ENCODE data around the gene ZRANB1. TPM values are rescaled to one million over a fixed set of nuclear protein-coding genes. Genes with fewer than 3 reads are reported as not detected.
A peak's percentile ranks its signal among the peaks of the same experiment; 100 is the strongest.

ZRANB1 gene
- total and polyA plus RNA-seq, 3 donors from 2014 or later = 37.9 to 46.7 (median 38.7) TPM

GRCh38 chr10:124994573-124995473 lies 52.9 kb downstream of the ZRANB1 start:
- WGBS, 2 donors = 82 to 88% methylated on average over 20 to 31 of the region's 31 CpGs
- Histone ChIP-seq H3K9me3 (no peaks in the 10 kb centered on the region), H3K27ac (no peak overlapping the region), H3K4me1 (peaks cover 18% of the 10 kb centered on the region), H3K36me3 (ENCODE audit: low read depth, missing control alignments) (peaks cover 4% of the 10 kb centered on the region), H3K27me3 (no peaks in the 10 kb centered on the region), H3K4me3 (no peak overlapping the region)
- TF ChIP-seq POLR2A (IDR thresholded peaks at IDR 0.05) = no peak
- TF ChIP-seq, protein P1, sequence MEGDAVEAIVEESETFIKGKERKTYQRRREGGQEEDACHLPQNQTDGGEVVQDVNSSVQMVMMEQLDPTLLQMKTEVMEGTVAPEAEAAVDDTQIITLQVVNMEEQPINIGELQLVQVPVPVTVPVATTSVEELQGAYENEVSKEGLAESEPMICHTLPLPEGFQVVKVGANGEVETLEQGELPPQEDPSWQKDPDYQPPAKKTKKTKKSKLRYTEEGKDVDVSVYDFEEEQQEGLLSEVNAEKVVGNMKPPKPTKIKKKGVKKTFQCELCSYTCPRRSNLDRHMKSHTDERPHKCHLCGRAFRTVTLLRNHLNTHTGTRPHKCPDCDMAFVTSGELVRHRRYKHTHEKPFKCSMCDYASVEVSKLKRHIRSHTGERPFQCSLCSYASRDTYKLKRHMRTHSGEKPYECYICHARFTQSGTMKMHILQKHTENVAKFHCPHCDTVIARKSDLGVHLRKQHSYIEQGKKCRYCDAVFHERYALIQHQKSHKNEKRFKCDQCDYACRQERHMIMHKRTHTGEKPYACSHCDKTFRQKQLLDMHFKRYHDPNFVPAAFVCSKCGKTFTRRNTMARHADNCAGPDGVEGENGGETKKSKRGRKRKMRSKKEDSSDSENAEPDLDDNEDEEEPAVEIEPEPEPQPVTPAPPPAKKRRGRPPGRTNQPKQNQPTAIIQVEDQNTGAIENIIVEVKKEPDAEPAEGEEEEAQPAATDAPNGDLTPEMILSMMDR (IDR thresholded peaks at IDR 0.05) = no peak
- DNase-seq = peak; percentile 15
- intact Hi-C loops (cut with DNase I; ENCODE audit: low total_unique reads) = no loop called here

GRCh38 chr10:124995605-124996004 lies 53.7 kb downstream of the ZRANB1 start:
- no peaks in the 10 kb centered on the region for H3K9me3 ChIP-seq
- 87 to 93% methylated on average over 9 to 11 of the region's 11 CpGs for WGBS, 2 donors
- H3K4me3 ChIP-seq = no peak overlapping the region
- H3K27ac ChIP-seq = no peak overlapping the region
- TF ChIP-seq POLR2A (IDR thresholded peaks at IDR 0.05) = no peak
- TF ChIP-seq, protein P1 (IDR thresholded peaks at IDR 0.05) = no peak
- intact Hi-C loops (cut with DNase I; ENCODE audit: low total_unique reads) = no loop called here
- no peaks in the 10 kb centered on the region for H3K27me3 ChIP-seq
- DNase-seq = peak; percentile 14
- peaks cover 4% of the 10 kb centered on the region for H3K36me3 ChIP-seq (ENCODE audit: low read depth, missing control alignments)
- H3K4me1 ChIP-seq = peaks cover 26% of the 10 kb centered on the region

GRCh38 chr10:124996127-124996853 lies 54.4 kb downstream of the ZRANB1 start:
- intact Hi-C loops (cut with DNase I; ENCODE audit: low total_unique reads) = no loop called here
- 90 to 96% methylated on average over 13 to 23 of the region's 24 CpGs for WGBS, 2 donors

GRCh38 chr10:124996854-124997215 lies 54.9 kb downstream of the ZRANB1 start:
- TF ChIP-seq, protein P1 (IDR thresholded peaks at IDR 0.05) = no peak
- no peak for TF ChIP-seq POLR2A (IDR thresholded peaks at IDR 0.05)
- H3K4me1 ChIP-seq = peaks cover 38% of the 10 kb centered on the region
- H3K27ac ChIP-seq = no peak overlapping the region
- H3K27me3 ChIP-seq = no peaks in the 10 kb centered on the region
- no peaks in the 10 kb centered on the region for H3K9me3 ChIP-seq
- intact Hi-C loops (cut with DNase I; ENCODE audit: low total_unique reads) = no loop called here
- 89 to 94% methylated on average over 13 to 17 of the region's 17 CpGs for WGBS, 2 donors
- no peak for DNase-seq
- H3K36me3 ChIP-seq (ENCODE audit: low read depth, missing control alignments) = peaks cover 4% of the 10 kb centered on the region
- H3K4me3 ChIP-seq = no peak overlapping the region

More at GRCh38 chr10:124996127-124996853, 54.4 kb downstream of the ZRANB1 start:
- no peaks in the 10 kb centered on the region for H3K27me3 ChIP-seq
- peaks cover 4% of the 10 kb centered on the region for H3K36me3 ChIP-seq (ENCODE audit: low read depth, missing control alignments)
- TF ChIP-seq POLR2A (IDR thresholded peaks at IDR 0.05) = no peak
- TF ChIP-seq, protein P1 (IDR thresholded peaks at IDR 0.05) = no peak
- H3K9me3 ChIP-seq = no peaks in the 10 kb centered on the region
- H3K4me3 ChIP-seq = no peak overlapping the region
- peaks cover 32% of the 10 kb centered on the region for H3K4me1 ChIP-seq
- no peak for DNase-seq
- no peak overlapping the region for H3K27ac ChIP-seq

Data from testis (tissue), 3 donors.